ENCODE measurements around the gene CAB39L.

Gene CAB39L

DNA sequence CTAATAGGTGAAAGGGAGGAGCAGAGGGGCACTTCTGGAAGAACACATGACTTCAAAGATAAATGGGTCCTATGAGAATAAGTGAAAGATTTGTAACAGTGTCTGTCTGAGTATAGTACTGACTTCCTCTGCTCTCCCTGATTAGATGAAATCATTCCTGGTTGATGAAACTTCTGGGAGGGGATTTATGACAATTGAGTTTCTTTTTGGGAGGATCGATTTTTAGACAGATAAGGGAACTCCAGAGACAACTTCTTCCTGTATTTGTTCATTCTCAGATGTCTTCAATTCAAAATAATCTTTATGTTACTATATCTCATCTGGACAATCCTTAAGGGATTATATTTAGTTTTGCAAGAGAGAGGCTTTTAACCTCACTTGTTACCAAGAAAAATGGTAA is 20.2 kb upstream of the CAB39L start:
- no peak for TF ChIP-seq CEBPB (IDR thresholded peaks at IDR 0.05)
- TF ChIP-seq, protein P1, sequence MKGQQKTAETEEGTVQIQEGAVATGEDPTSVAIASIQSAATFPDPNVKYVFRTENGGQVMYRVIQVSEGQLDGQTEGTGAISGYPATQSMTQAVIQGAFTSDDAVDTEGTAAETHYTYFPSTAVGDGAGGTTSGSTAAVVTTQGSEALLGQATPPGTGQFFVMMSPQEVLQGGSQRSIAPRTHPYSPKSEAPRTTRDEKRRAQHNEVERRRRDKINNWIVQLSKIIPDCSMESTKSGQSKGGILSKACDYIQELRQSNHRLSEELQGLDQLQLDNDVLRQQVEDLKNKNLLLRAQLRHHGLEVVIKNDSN (IDR thresholded peaks at IDR 0.05), result no peak
- no peak for TF ChIP-seq TCF12 (IDR thresholded peaks at IDR 0.05; ENCODE audit: low read depth)
- TF ChIP-seq, protein P2, sequence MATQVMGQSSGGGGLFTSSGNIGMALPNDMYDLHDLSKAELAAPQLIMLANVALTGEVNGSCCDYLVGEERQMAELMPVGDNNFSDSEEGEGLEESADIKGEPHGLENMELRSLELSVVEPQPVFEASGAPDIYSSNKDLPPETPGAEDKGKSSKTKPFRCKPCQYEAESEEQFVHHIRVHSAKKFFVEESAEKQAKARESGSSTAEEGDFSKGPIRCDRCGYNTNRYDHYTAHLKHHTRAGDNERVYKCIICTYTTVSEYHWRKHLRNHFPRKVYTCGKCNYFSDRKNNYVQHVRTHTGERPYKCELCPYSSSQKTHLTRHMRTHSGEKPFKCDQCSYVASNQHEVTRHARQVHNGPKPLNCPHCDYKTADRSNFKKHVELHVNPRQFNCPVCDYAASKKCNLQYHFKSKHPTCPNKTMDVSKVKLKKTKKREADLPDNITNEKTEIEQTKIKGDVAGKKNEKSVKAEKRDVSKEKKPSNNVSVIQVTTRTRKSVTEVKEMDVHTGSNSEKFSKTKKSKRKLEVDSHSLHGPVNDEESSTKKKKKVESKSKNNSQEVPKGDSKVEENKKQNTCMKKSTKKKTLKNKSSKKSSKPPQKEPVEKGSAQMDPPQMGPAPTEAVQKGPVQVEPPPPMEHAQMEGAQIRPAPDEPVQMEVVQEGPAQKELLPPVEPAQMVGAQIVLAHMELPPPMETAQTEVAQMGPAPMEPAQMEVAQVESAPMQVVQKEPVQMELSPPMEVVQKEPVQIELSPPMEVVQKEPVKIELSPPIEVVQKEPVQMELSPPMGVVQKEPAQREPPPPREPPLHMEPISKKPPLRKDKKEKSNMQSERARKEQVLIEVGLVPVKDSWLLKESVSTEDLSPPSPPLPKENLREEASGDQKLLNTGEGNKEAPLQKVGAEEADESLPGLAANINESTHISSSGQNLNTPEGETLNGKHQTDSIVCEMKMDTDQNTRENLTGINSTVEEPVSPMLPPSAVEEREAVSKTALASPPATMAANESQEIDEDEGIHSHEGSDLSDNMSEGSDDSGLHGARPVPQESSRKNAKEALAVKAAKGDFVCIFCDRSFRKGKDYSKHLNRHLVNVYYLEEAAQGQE (IDR thresholded peaks at IDR 0.05; ENCODE audit: low read depth), result no peak
- TF ChIP-seq, protein P3, sequence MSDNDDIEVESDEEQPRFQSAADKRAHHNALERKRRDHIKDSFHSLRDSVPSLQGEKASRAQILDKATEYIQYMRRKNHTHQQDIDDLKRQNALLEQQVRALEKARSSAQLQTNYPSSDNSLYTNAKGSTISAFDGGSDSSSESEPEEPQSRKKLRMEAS (IDR thresholded peaks at IDR 0.05), result no peak

DNA sequence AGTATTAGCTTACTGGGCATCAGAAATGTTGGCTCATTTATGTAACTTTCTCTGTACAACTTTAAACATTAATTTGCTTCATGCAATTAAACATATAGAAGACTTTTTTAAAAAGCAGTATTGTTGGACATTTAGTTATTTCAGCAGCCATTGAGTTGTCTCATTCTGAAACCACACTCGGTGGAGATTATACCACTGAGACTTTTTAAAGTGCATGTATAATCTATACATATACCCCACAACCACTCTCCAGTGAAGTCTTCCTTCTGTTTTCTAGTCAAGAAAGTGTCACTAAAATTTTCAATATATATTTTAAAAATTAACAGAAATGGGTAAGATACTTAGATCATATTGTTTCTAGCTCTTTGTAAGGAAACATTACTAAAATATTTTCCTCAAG is 15.7 kb upstream of the CAB39L start:
- TF ChIP-seq CREB1 (IDR thresholded peaks at IDR 0.05; ENCODE audit: low read depth), result no peak
- TF ChIP-seq, protein P3 (IDR thresholded peaks at IDR 0.05), result no peak
- TF ChIP-seq CEBPB (IDR thresholded peaks at IDR 0.05), result no peak
- TF ChIP-seq, protein P2 (IDR thresholded peaks at IDR 0.05; ENCODE audit: low read depth), result no peak
- TF ChIP-seq ZBTB7A (IDR thresholded peaks at IDR 0.05; ENCODE audit: low read depth), result no peak
- no peak for TF ChIP-seq RAD21 (IDR thresholded peaks at IDR 0.05; ENCODE audit: low read depth)
- TF ChIP-seq, protein P1 (IDR thresholded peaks at IDR 0.05), result no peak
- TF ChIP-seq TCF12 (IDR thresholded peaks at IDR 0.05; ENCODE audit: low read depth), result no peak
- no peak for TF ChIP-seq TEAD4 (IDR thresholded peaks at IDR 0.05)
- TF ChIP-seq YY1 (IDR thresholded peaks at IDR 0.05; ENCODE audit: low read depth), result no peak
- TF ChIP-seq EGR1 (IDR thresholded peaks at IDR 0.05), result no peak
- TF ChIP-seq TAF1 (IDR thresholded peaks at IDR 0.05; ENCODE audit: low read depth), result no peak
- no peak for TF ChIP-seq NFIC (IDR thresholded peaks at IDR 0.05)
- TF ChIP-seq EP300 (IDR thresholded peaks at IDR 0.05; ENCODE audit: borderline replicate concordance), result no peak
- no peak for TF ChIP-seq FOXM1 (IDR thresholded peaks at IDR 0.05; ENCODE audit: borderline replicate concordance, low read depth)

DNA sequence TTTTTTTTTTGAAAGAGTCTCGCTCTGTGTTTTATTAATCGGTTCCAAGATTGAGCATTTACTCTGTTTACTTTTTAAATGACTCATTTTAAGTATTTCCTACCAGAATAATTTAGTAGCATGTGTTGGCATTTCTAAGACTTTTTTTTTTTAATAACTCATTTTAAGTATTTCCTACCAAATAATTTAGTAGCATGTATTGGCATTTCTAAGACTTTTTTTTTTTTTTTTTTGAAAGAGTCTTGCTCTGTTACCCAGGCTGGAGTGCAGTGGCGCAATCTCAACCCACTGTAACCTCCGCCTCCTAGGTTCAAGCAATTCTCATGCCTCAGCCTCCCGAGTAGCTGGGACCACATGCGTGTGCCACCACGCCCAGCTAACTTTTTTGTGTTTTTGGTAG is 13.4 kb upstream of the CAB39L start:
- TF ChIP-seq EP300 (IDR thresholded peaks at IDR 0.05; ENCODE audit: borderline replicate concordance), result no peak
- TF ChIP-seq TEAD4 (IDR thresholded peaks at IDR 0.05), result no peak
- TF ChIP-seq TCF12 (IDR thresholded peaks at IDR 0.05; ENCODE audit: low read depth), result no peak
- TF ChIP-seq YY1 (IDR thresholded peaks at IDR 0.05; ENCODE audit: low read depth), result no peak
- TF ChIP-seq, protein P2 (IDR thresholded peaks at IDR 0.05; ENCODE audit: low read depth), result no peak
- TF ChIP-seq, protein P1 (IDR thresholded peaks at IDR 0.05), result no peak
- TF ChIP-seq TAF1 (IDR thresholded peaks at IDR 0.05; ENCODE audit: low read depth), result no peak
- no peak for TF ChIP-seq RAD21 (IDR thresholded peaks at IDR 0.05; ENCODE audit: low read depth)
- TF ChIP-seq CEBPB (IDR thresholded peaks at IDR 0.05), result no peak
- TF ChIP-seq, protein P3 (IDR thresholded peaks at IDR 0.05), result no peak
- no peak for TF ChIP-seq CREB1 (IDR thresholded peaks at IDR 0.05; ENCODE audit: low read depth)
- no peak for TF ChIP-seq EGR1 (IDR thresholded peaks at IDR 0.05)
- TF ChIP-seq FOXM1 (IDR thresholded peaks at IDR 0.05; ENCODE audit: borderline replicate concordance, low read depth), result no peak
- no peak for TF ChIP-seq ZBTB7A (IDR thresholded peaks at IDR 0.05; ENCODE audit: low read depth)
- TF ChIP-seq NFIC (IDR thresholded peaks at IDR 0.05), result no peak

DNA sequence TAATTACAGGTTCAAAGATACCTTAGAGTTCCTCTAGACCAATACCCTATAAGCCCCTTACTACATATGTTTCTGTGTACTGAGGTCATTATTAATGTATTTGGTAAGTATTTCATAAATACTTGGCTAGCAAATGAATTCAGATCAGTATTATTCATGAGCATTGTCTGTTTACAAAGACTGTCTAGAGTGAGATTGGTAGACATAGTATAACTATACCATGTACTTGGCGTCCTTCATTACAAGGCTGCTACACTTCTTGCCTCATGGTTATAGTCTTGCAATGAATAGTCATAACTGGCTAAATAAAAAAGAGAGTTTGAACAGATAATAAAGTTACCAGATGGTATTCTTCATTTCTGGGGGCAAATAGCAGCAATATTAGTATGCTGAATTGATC is 12.3 kb upstream of the CAB39L start:
- TF ChIP-seq NFIC (IDR thresholded peaks at IDR 0.05), result no peak
- no peak for TF ChIP-seq CREB1 (IDR thresholded peaks at IDR 0.05; ENCODE audit: low read depth)
- no peak for TF ChIP-seq TAF1 (IDR thresholded peaks at IDR 0.05; ENCODE audit: low read depth)
- TF ChIP-seq RAD21 (IDR thresholded peaks at IDR 0.05; ENCODE audit: low read depth), result no peak
- no peak for TF ChIP-seq EP300 (IDR thresholded peaks at IDR 0.05; ENCODE audit: borderline replicate concordance)
- TF ChIP-seq YY1 (IDR thresholded peaks at IDR 0.05; ENCODE audit: low read depth), result no peak
- TF ChIP-seq EGR1 (IDR thresholded peaks at IDR 0.05), result no peak
- TF ChIP-seq, protein P3 (IDR thresholded peaks at IDR 0.05), result no peak
- no peak for TF ChIP-seq CEBPB (IDR thresholded peaks at IDR 0.05)
- no peak for TF ChIP-seq ZBTB7A (IDR thresholded peaks at IDR 0.05; ENCODE audit: low read depth)
- TF ChIP-seq, protein P2 (IDR thresholded peaks at IDR 0.05; ENCODE audit: low read depth), result no peak
- TF ChIP-seq, protein P1 (IDR thresholded peaks at IDR 0.05), result no peak
- no peak for TF ChIP-seq FOXM1 (IDR thresholded peaks at IDR 0.05; ENCODE audit: borderline replicate concordance, low read depth)
- TF ChIP-seq TCF12 (IDR thresholded peaks at IDR 0.05; ENCODE audit: low read depth), result no peak
- no peak for TF ChIP-seq TEAD4 (IDR thresholded peaks at IDR 0.05)

Data from Ishikawa (cell line).